Mammary epithelial cell (primary cell): ENCODE measurements around the gene PAPLN.

Source experiments
- EZH2 ChIP-seq: IDR thresholded peaks from 2 replicates; pipeline ENCODE4 v1.6.1; 2012; ENCODE audit warnings: low read length, inconsistent platforms, borderline replicate concordance
- TF ChIP-seq, protein P1 (sequence below), 2 donors: IDR thresholded peaks in 1 of 2; conservative IDR thresholded peaks in 1 of 2; 2 replicates each; pipeline ENCODE4 v1.5.1; 2011 to 2012; ENCODE audit warnings: inconsistent platforms in 2 of 2, low read length in 2 of 2, mild to moderate bottlenecking in 2 of 2, control low read depth in 1 of 2, low read depth in 1 of 2; ENCODE audit not compliant: insufficient read depth in 1 of 2; ENCODE audit errors: extremely low read depth in 1 of 2

DNA sequence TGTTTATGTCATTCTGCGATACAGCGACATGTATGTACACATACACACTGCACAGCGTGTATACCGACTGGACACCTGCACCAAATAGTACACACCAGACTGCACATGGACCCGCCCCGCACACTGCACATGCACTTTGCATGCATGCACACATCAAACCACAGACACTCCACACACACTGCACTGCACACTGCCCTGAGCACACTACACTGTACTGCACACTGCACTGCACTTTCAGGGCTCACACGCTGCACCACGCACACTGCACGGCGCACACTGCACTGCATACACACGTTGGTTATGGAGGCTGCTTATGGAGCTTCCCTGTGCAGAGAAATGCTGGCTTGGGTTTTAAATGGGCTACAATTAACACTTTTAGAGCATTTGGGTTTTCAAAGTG lies 1.6 kb downstream of the PAPLN start:
- TF ChIP-seq, protein P1, sequence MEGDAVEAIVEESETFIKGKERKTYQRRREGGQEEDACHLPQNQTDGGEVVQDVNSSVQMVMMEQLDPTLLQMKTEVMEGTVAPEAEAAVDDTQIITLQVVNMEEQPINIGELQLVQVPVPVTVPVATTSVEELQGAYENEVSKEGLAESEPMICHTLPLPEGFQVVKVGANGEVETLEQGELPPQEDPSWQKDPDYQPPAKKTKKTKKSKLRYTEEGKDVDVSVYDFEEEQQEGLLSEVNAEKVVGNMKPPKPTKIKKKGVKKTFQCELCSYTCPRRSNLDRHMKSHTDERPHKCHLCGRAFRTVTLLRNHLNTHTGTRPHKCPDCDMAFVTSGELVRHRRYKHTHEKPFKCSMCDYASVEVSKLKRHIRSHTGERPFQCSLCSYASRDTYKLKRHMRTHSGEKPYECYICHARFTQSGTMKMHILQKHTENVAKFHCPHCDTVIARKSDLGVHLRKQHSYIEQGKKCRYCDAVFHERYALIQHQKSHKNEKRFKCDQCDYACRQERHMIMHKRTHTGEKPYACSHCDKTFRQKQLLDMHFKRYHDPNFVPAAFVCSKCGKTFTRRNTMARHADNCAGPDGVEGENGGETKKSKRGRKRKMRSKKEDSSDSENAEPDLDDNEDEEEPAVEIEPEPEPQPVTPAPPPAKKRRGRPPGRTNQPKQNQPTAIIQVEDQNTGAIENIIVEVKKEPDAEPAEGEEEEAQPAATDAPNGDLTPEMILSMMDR (conservative IDR thresholded peaks at IDR 0.05 in 1 of 2, IDR thresholded peaks at IDR 0.05 in 1 of 2; ENCODE audit: extremely low read depth in 1 of 2, insufficient read depth in 1 of 2, low read depth in 1 of 2, low read length in 2 of 2) = no peak
- TF ChIP-seq EZH2 = no peak
